Measurements from ENCODE around the gene RAD17.
"Not testable (repeated sequence)": the region's sequence is repeated elsewhere in the genome, so short reads cannot be mapped to it uniquely, and the experiment has no call there.

Gene RAD17

DNA sequence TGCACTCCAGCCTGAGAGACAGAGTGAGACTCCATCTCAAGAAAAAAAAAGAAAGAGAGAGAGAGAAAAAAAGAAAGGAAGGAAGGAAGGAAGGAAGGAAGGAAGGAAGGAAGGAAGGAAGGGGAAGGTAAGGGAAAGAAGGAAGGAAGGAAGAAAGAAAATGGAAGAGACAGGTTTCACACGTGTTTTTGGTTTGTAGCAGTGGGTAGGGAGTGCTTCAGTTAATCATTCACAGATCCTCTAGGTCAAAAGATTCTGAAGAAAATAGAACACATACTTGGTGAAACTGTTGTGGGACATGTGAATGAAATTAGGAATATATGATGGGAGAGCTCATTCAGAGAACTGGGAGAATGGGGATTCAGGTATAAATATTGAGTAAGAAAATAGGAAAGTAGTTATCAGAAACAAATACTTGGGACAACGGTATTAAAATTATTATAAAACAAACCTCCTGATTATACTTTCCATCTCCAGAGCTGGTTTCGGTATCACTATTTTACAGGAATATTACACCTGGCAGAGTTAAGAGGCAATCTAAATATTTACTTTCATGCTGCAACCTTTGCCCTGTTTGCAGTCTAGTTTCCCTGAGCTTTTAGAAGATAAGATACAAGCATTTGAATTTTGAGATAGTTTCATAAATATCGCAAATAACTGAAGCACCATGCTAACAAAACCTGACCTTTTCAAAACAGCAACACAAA lies 82.5 kb downstream of the RAD17 start:
- FAIRE-seq: no peak
- TF ChIP-seq, protein P1, sequence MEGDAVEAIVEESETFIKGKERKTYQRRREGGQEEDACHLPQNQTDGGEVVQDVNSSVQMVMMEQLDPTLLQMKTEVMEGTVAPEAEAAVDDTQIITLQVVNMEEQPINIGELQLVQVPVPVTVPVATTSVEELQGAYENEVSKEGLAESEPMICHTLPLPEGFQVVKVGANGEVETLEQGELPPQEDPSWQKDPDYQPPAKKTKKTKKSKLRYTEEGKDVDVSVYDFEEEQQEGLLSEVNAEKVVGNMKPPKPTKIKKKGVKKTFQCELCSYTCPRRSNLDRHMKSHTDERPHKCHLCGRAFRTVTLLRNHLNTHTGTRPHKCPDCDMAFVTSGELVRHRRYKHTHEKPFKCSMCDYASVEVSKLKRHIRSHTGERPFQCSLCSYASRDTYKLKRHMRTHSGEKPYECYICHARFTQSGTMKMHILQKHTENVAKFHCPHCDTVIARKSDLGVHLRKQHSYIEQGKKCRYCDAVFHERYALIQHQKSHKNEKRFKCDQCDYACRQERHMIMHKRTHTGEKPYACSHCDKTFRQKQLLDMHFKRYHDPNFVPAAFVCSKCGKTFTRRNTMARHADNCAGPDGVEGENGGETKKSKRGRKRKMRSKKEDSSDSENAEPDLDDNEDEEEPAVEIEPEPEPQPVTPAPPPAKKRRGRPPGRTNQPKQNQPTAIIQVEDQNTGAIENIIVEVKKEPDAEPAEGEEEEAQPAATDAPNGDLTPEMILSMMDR (IDR thresholded peaks at IDR 0.05; ENCODE audit: insufficient read depth, missing control alignments): no peak

DNA sequence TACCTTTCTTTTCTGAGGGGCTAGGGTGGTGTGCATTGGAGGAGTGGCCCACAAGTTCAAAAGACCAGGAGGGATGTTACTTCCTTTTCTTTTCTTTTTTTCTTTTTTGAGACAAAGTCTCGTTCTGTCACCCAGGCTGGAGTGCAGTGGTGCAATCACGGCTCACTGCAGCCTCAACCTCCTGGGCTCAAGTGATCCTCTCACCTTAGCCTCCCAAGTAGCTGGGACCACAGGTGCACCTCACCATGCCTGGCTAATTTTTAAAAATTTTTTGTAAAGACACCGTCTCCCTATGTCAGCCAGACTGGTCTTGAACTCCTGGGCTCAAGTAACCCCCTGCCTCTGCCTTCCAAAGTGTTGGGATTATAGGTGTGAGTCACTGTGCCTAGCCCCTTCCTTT lies 83.9 kb downstream of the RAD17 start:
- not testable (repeated sequence) for FAIRE-seq; DNase-seq (ENCODE audit: insufficient read length, low spot score)

More for the DNA sequence above, 82.5 kb downstream of the RAD17 start:
- no peak for DNase-seq (ENCODE audit: insufficient read length, low spot score)

DNA sequence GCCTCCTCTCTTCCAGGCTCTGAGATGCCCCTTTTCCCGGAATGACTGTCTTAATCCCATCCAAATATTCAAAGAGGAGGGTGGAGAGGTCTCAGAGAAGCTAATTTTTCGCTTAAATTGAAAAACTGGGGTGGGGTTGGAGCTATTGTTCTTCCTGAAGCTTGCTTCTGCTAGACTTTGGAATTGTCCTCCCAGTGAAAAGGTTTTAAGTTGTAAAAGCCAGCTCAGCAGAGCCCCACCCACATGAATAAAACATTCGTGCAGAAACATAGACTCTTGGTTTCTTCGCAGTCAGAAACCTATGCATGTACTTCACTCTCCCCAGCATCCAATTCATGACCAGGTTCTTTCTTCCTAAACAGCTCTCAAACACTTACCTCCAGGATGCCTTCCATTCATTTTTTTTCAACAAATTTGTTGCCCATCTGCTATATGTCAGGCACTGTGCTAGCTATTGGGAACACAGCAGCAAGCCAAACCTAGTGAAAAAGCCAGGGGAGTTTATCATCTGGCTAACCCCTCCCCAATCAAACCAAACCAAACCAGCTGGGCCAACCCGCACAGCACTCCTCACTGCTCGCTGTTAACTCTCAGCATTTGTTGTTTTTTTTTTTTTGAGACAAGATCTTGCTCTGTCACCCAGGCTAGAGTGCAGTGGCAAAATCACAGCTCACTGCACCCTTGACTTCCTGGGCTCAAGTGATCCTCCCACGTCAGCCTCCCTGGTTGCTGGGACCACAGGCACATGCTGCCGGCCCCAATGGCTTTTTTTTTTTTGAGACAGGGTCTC lies 85.0 kb downstream of the RAD17 start:
- DNase-seq (ENCODE audit: insufficient read length, low spot score): no peak
- no peak for FAIRE-seq
- TF ChIP-seq, protein P1 (IDR thresholded peaks at IDR 0.05; ENCODE audit: insufficient read depth, missing control alignments): no peak

DNA sequence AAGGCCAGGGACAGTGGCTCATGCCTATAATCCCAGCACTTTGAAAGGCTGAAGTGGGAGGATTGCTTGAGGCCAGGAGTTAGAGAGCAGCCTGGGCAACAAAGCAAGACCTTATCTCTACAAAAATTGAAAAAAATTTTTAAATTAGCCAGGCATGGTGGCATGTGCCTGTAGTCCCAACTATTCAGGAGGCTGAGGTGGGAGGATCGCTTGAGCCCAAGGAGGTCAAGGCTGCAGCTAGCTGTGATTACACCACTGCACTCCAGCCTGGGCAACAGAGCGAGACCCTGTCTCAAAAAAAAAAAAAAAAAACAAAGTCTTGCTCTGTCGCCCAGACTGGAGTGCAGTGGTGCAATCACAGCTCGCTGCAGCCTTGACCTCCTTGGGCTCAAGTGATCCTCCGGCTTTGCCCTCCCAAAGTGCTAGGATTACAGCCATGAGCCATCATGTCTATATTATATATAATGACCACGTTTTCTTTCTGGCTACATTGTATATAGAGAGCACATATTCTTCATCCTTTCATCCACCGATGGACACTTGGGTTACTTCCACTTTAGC lies 85.9 kb downstream of the RAD17 start:
- not testable (repeated sequence) for DNase-seq (ENCODE audit: insufficient read length, low spot score); FAIRE-seq

DNA sequence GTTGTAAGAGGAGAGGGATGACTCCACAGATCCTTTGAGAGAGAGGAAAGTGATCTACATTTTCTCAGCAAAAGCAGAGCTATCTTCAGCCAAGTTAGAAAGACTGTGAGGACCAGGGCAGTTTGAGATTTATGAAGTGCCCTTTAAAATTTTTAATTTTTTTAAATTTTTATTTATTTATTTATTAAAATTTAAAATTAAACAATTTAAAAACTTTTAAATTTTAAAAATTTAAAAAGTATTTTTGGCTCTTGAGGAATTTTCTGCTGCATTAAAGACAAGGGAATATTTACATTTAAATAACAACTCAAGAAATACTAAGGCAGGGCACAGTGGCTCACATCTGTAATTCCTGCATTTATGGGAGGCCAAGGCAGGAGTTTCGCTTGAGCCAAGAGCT lies 92.6 kb downstream of the RAD17 start:
- DNase-seq (ENCODE audit: insufficient read length, low spot score): no peak
- no peak for FAIRE-seq
- TF ChIP-seq, protein P1 (IDR thresholded peaks at IDR 0.05; ENCODE audit: insufficient read depth, missing control alignments): no peak
